ENCODE data around the gene RANBP2.

DNA sequence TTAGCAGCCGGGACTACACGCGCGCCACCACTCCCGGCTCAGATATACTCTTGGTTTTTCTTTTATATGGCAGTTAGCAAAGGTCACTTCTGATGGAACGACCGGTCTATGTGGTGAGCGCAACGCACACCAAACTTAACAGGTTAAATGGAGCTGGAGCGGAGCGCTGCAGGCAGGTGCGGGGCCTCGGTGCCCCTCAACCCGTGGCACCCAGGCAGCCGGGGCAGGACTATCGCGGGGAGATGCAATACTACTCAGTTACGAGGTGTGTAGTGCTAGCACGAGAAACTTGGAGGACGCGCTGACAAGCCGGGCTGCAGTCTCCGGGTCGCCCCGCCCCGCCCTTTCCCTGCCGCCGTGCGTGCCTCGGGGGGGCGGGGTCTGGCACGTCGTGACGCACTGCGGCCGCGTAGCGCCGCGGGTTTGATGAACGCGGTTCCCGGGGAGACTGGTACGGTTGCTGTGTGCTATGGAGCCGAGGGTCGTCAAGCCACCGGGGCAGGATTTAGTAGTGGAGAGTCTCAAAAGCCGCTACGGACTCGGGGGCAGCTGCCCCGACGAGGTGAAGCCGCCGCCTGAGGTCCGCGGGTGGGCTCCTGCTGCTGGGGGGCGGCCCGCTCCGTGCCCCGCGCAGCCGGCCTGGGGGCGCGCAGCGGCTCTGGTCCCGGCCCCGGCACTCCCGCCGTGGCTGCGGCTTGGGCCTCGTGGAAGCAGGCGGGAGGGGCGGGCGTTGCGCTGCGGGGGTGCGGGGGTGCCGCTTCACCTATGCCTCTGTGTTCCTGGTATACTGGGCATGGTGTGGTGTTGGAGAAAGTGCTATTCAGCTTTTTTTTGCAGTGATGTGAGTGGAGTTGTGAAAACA lies 67.3 kb downstream of the RANBP2 start, which contains the start of gene CCDC138:
- TF ChIP-seq CTCF (IDR thresholded peaks at IDR 0.05) (no peak), POLR2A (IDR thresholded peaks at IDR 0.05) (no peak)
